SK-N-SH (cell line): ENCODE measurements around the gene GDPD3. TPM values are rescaled to one million over a fixed set of nuclear protein-coding genes. Genes with fewer than 3 reads are reported as not detected.

Experiments used
- CTCF ChIA-PET: fragments of 300-600, 350-600 bp; formaldehyde crosslinking; extraction: SDS; loops from one replicate; lab custom pipeline; 2021; lab: Yijun Ruan, JAX
- POLR2A ChIA-PET: fragments of 350-600 bp; sonication (Branson Sonifier 250); formaldehyde crosslinking; extraction: SDS; loops from one replicate; lab custom pipeline; 2020; ENCODE audit warnings: antibody characterized with exemption, inconsistent platforms; lab: Yijun Ruan, JAX
- DNase-seq: peaks from one replicate; pipeline ENCODE4 v3.0.0; 2012
- H2AFZ ChIP-seq: fragments of 200-600 bp; sonication (generic); 2 replicates; pipeline ENCODE4 v1.8.1; 2016; ENCODE audit warnings: antibody characterized with exemption, mild to moderate bottlenecking, low read depth
- H3F3A ChIP-seq: fragments of 200-600 bp; sonication (generic); replicated peaks from 2 replicates; pipeline ENCODE3; 2016; ENCODE audit warnings: antibody characterized with exemption, mild to moderate bottlenecking; ENCODE audit not compliant: insufficient read depth
- H3K27ac ChIP-seq, 2 experiments: fragments of 200-500 bp in 1 of 2; fragments of 200-600 bp in 1 of 2; sonication (Bioruptor generic) in 1 of 2; sonication (generic), shearing (Covaris generic) in 1 of 2; 2 replicates each; pipeline versions ENCODE4 v1.5.1 to v1.6.1; 2014 to 2016; ENCODE audit warnings: low read depth in 2 of 2, inconsistent platforms in 1 of 2, low read length in 1 of 2, mild to moderate bottlenecking in 1 of 2, mixed read lengths in 1 of 2
- H3K27me3 ChIP-seq: fragments of 200-600 bp; sonication (generic), shearing (Covaris generic); 2 replicates; pipeline ENCODE4 v1.6.1; 2016; ENCODE audit warnings: mixed run types; ENCODE audit not compliant: insufficient read depth
- H3K36me3 ChIP-seq, 2 experiments: fragments of 200-500 bp in 1 of 2; fragments of 200-600 bp in 1 of 2; sonication (Bioruptor generic) in 1 of 2; sonication (generic) in 1 of 2; replicated peaks in 1 of 2; 2 replicates each; pipeline versions ENCODE3 to v1.5.1; 2014 to 2016; ENCODE audit warnings: low read length in 1 of 2, mild to moderate bottlenecking in 1 of 2; ENCODE audit not compliant: insufficient read depth in 2 of 2, control insufficient read depth in 1 of 2
- H3K4me1 ChIP-seq, 2 experiments: fragments of 200-500 bp in 1 of 2; fragments of 200-600 bp in 1 of 2; sonication (Bioruptor generic) in 1 of 2; sonication (generic), shearing (Covaris generic) in 1 of 2; 2 replicates each; pipeline versions ENCODE4 v1.5.1 to v1.6.1; 2014 to 2016; ENCODE audit warnings: low read depth in 1 of 2, low read length in 1 of 2, mixed run types in 1 of 2; ENCODE audit not compliant: insufficient read depth in 2 of 2, control insufficient read depth in 1 of 2
- H3K4me2 ChIP-seq: fragments of 200-600 bp; sonication (generic), shearing (Covaris generic); 2 replicates; pipeline ENCODE4 v1.6.1; 2017; ENCODE audit warnings: mixed run types
- H3K4me3 ChIP-seq, 2 experiments: fragments of 200-500 bp in 1 of 2; fragments of 200-600 bp in 1 of 2; sonication (Bioruptor generic) in 1 of 2; sonication (generic), shearing (Covaris generic) in 1 of 2; 2 replicates each; pipeline versions ENCODE4 v1.5.1 to v1.8.1; 2014 to 2016; ENCODE audit warnings: low read depth in 2 of 2, inconsistent platforms in 1 of 2, low read length in 1 of 2, mild to moderate bottlenecking in 1 of 2, mixed read lengths in 1 of 2, moderate library complexity in 1 of 2
- H3K79me2 ChIP-seq: fragments of 200-600 bp; sonication (generic); 2 replicates; pipeline ENCODE4 v1.8.1; 2017; ENCODE audit warnings: mild to moderate bottlenecking; ENCODE audit not compliant: insufficient read depth
- H3K9ac ChIP-seq: fragments of 200-600 bp; sonication (generic); 2 replicates; pipeline ENCODE4 v1.6.1; 2017; ENCODE audit warnings: mixed run types
- H3K9me2 ChIP-seq: fragments of 200-600 bp; sonication (generic); 2 replicates; pipeline ENCODE4 v1.6.1; 2017; ENCODE audit warnings: mixed run types
- H3K9me3 ChIP-seq: fragments of 200-600 bp; sonication (generic); 2 replicates; pipeline ENCODE4 v1.6.1; 2017; ENCODE audit warnings: mixed run types, mild to moderate bottlenecking, moderate library complexity
- H4K20me1 ChIP-seq: fragments of 200-600 bp; sonication (generic); 2 replicates; pipeline ENCODE4 v1.6.1; 2017; ENCODE audit warnings: mild to moderate bottlenecking, mixed run types; ENCODE audit not compliant: insufficient read depth
- FOSL2 ChIP-seq: IDR thresholded peaks from 2 replicates; pipeline ENCODE4 v1.4.0; 2012; ENCODE audit warnings: low read depth, mild to moderate bottlenecking, moderate library complexity, borderline replicate concordance
- GATA2 ChIP-seq: sonication (generic); formaldehyde crosslinking; IDR thresholded peaks from 2 replicates; pipeline ENCODE4 v1.5.0; 2020; ENCODE audit warnings: mild to moderate bottlenecking, missing genetic modification reagents
- NFIC ChIP-seq: IDR thresholded peaks from 2 replicates; pipeline ENCODE4 v1.4.0; 2012; ENCODE audit warnings: borderline replicate concordance
- POLR2AphosphoS5 ChIP-seq: IDR thresholded peaks from 2 replicates; pipeline ENCODE4 v1.6.1; 2012; ENCODE audit warnings: low read depth, low read length
- RAD21 ChIP-seq: IDR thresholded peaks from 2 replicates; pipeline ENCODE4 v1.6.1; 2012; ENCODE audit warnings: mild to moderate bottlenecking, low read length
- RCOR1 ChIP-seq: fragments of 150-350 bp; IDR thresholded peaks from 2 replicates; pipeline ENCODE4 v1.6.1; 2017; ENCODE audit warnings: antibody characterized with exemption, low read length
- RFX5 ChIP-seq: IDR thresholded peaks from 2 replicates; pipeline ENCODE4 v1.6.1; 2012; ENCODE audit warnings: mild to moderate bottlenecking, improper control_type of control experiment, low read length
- RXRA ChIP-seq: IDR thresholded peaks from 2 replicates; pipeline ENCODE4 v1.4.0; 2012; ENCODE audit warnings: low read depth, mild to moderate bottlenecking, borderline replicate concordance
- SIN3A ChIP-seq: IDR thresholded peaks from 2 replicates; pipeline ENCODE4 v1.6.1; 2012; ENCODE audit warnings: low read depth, mild to moderate bottlenecking, low read length, moderate library complexity, borderline replicate concordance
- TAF1 ChIP-seq: IDR thresholded peaks from 2 replicates; pipeline ENCODE4 v1.6.1; 2012; ENCODE audit warnings: low read depth, mild to moderate bottlenecking, low read length, moderate library complexity, borderline replicate concordance
- TCF12 ChIP-seq: IDR thresholded peaks from 2 replicates; pipeline ENCODE4 v1.4.0; 2012
- TEAD4 ChIP-seq: IDR thresholded peaks from 2 replicates; pipeline ENCODE4 v1.4.0; 2012; ENCODE audit warnings: mild to moderate bottlenecking, borderline replicate concordance; ENCODE audit not compliant: insufficient read depth
- YY1 ChIP-seq: IDR thresholded peaks from 2 replicates; pipeline ENCODE4 v1.4.0; 2012; ENCODE audit warnings: low read depth, mild to moderate bottlenecking
- WGBS: methylation state at CpG from one replicate; pipeline ENCODE4 v1.1.6; 2017; ENCODE audit warnings: low lambda C conversion rate; 5-methylcytosine and 5-hydroxymethylcytosine counted together
- polyA plus RNA-seq, 3 experiments: library from polyadenylated mRNA; depleted of rRNA; stranded (reverse); fragments of >200 nt; gene quantifications; 2 replicates each; pipeline ENCODE4 v1.2.3, GENCODE V29; 2012
- TF ChIP-seq, protein P1 (sequence below): IDR thresholded peaks from 2 replicates; pipeline ENCODE4 v1.4.0; 2012; ENCODE audit warnings: low read depth
- TF ChIP-seq, protein P2 (sequence below): fragments of 150-350 bp; IDR thresholded peaks from 2 replicates; pipeline ENCODE4 v1.6.1; 2016; ENCODE audit warnings: mild to moderate bottlenecking, low read depth, low read length
- TF ChIP-seq, protein P3 (sequence below): IDR thresholded peaks from 2 replicates; pipeline ENCODE4; 2012
- TF ChIP-seq, protein P4 (sequence below): fragments of 150-350 bp; IDR thresholded peaks from 2 replicates; pipeline ENCODE4 v1.6.1; 2017; ENCODE audit warnings: antibody characterized with exemption, low read length, low read depth, borderline replicate concordance
- TF ChIP-seq, protein P5 (sequence below): IDR thresholded peaks from 2 replicates; pipeline ENCODE4 v1.6.1; 2012; ENCODE audit warnings: mild to moderate bottlenecking, low read depth, low read length, moderate library complexity

GDPD3 gene
- polyA plus RNA-seq, 1 of the 3 experiments (the other 2 are of a cell fraction): 2.3 TPM

DNA sequence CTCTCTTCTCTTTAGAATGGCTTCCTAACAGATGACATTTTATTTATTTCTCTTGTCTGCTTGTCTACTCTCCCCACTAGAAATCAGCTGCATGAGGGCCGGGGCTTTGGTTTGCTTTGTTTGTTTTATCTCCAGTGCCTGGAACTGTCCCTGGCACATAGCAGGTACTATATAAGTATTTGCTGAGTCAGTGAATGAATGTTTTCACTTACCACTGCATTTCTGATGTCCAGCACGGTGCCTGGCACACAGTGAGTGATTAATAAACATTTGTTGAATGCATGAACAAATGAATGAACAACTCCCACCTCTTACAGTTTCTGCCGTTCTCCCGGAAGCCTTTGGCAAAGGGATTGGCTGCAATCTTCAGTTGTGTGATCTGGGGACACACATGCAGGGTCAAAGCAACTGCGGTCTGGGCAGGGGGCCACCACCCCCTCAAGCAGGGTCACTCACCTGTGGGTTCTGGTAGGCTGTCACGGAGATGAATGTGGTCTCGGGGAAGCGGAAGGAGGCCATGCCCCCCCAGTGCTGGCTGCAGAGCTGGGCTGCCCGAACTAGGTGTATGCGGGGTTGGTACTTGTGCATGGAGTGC is 25.0 kb downstream of the GDPD3 start:
- CTCF ChIA-PET: interaction anchor here (0.8 kb wide), 1 partner anchor 46 kb away, joined by 3 read pairs; no protein-coding TSS in a partner anchor
- no peak for DNase-seq
- WGBS: 73% methylated on average over 4 of the region's 10 CpGs
- Histone ChIP-seq H2AFZ (no peak overlapping the region), H3K4me2 (no peak overlapping the region), H3K9me3 (no peaks in the 10 kb centered on the region), H3K79me2 (no peaks in the 10 kb centered on the region), H3K27me3 (no peaks in the 10 kb centered on the region), H4K20me1 (no peaks in the 10 kb centered on the region), H3K4me3 (no peak overlapping the region), H3K9me2 (no peaks in the 10 kb centered on the region), H3K36me3 (peaks cover 8 to 18% of the 10 kb centered on the region in 2 experiments), H3K9ac (no peak overlapping the region), H3F3A (peaks cover 38% of the 10 kb centered on the region), H3K4me1 (peaks cover 5 to 23% of the 10 kb centered on the region in 2 experiments; a peak in 2 of 4 replicates), H3K27ac (no peak overlapping the region)
- POLR2A ChIA-PET: interaction anchor here (6.9 kb wide), 1 partner anchor 23 kb away, joined by 57 read pairs; the partner anchor contains the start of gene ALDOA
- no peak for TF ChIP-seq RAD21
- TF ChIP-seq TAF1: no peak
- TF ChIP-seq TEAD4: no peak
- no peak for TF ChIP-seq SIN3A
- TF ChIP-seq POLR2AphosphoS5: no peak
- TF ChIP-seq, protein P1, sequence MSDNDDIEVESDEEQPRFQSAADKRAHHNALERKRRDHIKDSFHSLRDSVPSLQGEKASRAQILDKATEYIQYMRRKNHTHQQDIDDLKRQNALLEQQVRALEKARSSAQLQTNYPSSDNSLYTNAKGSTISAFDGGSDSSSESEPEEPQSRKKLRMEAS: no peak
- no peak for TF ChIP-seq RXRA
- no peak for TF ChIP-seq RFX5
- TF ChIP-seq, protein P2, sequence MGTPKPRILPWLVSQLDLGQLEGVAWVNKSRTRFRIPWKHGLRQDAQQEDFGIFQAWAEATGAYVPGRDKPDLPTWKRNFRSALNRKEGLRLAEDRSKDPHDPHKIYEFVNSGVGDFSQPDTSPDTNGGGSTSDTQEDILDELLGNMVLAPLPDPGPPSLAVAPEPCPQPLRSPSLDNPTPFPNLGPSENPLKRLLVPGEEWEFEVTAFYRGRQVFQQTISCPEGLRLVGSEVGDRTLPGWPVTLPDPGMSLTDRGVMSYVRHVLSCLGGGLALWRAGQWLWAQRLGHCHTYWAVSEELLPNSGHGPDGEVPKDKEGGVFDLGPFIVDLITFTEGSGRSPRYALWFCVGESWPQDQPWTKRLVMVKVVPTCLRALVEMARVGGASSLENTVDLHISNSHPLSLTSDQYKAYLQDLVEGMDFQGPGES: no peak
- no peak for TF ChIP-seq GATA2
- TF ChIP-seq, protein P3, sequence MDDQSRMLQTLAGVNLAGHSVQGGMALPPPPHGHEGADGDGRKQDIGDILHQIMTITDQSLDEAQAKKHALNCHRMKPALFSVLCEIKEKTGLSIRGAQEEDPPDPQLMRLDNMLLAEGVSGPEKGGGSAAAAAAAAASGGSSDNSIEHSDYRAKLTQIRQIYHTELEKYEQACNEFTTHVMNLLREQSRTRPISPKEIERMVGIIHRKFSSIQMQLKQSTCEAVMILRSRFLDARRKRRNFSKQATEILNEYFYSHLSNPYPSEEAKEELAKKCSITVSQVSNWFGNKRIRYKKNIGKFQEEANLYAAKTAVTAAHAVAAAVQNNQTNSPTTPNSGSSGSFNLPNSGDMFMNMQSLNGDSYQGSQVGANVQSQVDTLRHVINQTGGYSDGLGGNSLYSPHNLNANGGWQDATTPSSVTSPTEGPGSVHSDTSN: no peak
- TF ChIP-seq FOSL2: no peak
- TF ChIP-seq YY1: no peak
- no peak for TF ChIP-seq NFIC
- no peak for TF ChIP-seq RCOR1
- TF ChIP-seq, protein P4, sequence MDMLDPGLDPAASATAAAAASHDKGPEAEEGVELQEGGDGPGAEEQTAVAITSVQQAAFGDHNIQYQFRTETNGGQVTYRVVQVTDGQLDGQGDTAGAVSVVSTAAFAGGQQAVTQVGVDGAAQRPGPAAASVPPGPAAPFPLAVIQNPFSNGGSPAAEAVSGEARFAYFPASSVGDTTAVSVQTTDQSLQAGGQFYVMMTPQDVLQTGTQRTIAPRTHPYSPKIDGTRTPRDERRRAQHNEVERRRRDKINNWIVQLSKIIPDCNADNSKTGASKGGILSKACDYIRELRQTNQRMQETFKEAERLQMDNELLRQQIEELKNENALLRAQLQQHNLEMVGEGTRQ: no peak
- TF ChIP-seq TCF12: no peak
- TF ChIP-seq, protein P5, sequence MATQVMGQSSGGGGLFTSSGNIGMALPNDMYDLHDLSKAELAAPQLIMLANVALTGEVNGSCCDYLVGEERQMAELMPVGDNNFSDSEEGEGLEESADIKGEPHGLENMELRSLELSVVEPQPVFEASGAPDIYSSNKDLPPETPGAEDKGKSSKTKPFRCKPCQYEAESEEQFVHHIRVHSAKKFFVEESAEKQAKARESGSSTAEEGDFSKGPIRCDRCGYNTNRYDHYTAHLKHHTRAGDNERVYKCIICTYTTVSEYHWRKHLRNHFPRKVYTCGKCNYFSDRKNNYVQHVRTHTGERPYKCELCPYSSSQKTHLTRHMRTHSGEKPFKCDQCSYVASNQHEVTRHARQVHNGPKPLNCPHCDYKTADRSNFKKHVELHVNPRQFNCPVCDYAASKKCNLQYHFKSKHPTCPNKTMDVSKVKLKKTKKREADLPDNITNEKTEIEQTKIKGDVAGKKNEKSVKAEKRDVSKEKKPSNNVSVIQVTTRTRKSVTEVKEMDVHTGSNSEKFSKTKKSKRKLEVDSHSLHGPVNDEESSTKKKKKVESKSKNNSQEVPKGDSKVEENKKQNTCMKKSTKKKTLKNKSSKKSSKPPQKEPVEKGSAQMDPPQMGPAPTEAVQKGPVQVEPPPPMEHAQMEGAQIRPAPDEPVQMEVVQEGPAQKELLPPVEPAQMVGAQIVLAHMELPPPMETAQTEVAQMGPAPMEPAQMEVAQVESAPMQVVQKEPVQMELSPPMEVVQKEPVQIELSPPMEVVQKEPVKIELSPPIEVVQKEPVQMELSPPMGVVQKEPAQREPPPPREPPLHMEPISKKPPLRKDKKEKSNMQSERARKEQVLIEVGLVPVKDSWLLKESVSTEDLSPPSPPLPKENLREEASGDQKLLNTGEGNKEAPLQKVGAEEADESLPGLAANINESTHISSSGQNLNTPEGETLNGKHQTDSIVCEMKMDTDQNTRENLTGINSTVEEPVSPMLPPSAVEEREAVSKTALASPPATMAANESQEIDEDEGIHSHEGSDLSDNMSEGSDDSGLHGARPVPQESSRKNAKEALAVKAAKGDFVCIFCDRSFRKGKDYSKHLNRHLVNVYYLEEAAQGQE: no peak
